GM19239 (cell line): Measurements from ENCODE around the gene RALY.

Source experiments
- DNase-seq: peaks from one replicate; pipeline ENCODE4 v3.0.0; 2011; ENCODE audit warnings: low spot score; ENCODE audit not compliant: insufficient read length
- FAIRE-seq: peaks from 2 replicates; lab custom pipeline; 2011; peaks lifted over from hg19 to GRCh38; lab: Jason Lieb, UNC

The RALY gene

DNA sequence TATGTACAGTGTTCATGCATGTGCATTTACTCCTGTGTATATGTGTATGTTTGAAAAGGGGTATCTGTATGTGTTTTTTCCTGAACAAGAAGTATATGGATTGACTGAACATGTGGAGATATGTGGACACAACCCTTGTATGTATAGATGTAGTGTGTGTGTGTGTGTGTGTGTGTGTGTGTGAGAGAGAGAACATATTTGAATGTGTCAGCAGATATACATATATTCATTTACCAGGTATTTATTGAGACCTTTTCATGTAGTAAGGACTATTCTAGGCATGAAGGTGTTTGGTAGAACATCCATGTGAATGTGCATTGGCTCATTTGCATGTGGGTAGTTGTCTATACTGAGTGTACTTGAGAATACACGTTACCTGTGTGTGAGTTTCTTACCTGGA is 79.1 kb downstream of the RALY start:
- FAIRE-seq, result no peak
- no peak for DNase-seq

DNA sequence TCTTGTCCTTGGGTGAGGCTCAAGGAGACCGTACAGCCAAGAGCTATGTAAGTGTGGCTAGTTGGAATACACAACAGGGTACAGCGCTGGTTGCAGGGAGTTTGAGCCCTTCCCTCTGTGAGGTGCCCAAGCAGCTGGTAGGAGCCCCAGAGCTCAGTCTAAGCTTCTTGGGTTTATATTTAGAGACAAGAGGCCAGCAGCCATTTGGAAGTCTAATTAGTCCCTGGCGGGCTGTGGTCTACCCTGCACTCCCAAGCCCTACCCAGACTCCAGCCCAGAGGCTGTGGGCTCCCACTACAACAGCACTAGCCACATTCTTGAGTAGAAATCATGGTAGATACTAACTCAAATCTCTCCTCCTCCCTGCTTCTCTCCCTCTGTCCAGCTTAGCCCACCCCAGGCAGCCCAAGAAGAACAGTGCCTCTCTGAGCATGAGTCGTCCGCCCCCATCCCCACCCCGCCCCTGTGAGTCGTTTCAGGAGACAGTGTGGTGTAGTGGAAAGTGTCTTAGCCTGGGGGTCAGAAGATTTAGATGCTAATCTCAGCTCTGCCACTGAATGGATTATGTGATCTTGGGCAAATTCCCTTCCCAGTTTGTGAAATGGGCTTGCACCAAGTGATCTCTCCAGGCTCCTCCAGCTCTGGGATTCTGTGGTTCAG is 80.5 kb downstream of the RALY start:
- DNase-seq (no peak), FAIRE-seq (no peak)

DNA sequence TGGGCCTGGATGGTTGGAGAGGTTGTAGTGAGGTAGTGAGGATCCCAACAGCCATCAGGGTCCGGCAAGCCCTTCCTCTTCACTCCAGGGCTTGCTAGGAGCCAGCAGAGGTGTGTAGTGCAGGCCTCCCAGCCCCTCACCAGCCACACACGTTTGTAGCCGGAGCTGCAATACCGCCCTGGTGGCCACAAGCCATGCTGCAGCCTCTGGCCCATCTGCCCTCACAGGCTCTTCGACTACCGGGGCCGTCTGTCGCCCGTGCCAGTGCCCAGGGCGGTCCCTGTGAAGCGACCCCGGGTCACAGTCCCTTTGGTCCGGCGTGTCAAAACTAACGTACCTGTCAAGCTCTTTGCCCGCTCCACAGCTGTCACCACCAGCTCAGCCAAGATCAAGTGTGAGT is 81.9 kb downstream of the RALY start:
- FAIRE-seq, result no peak
- DNase-seq, result no peak

DNA sequence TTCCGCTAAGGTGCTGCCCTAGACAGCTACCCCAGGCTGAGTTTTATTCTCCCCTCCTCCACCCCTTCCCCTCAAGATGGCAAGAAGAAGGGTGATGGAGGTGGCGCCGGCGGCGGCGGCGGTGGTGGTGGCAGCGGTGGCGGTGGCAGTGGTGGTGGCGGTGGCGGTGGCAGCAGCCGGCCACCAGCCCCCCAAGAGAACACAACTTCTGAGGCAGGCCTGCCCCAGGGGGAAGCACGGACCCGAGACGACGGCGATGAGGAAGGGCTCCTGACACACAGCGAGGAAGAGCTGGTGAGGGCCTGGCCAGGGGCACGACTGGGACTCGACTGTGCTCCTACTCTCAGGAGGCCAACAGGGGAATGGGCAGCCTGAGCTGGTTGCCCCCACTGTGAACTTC is 83.2 kb downstream of the RALY start:
- DNase-seq, result no peak
- no peak for FAIRE-seq

DNA sequence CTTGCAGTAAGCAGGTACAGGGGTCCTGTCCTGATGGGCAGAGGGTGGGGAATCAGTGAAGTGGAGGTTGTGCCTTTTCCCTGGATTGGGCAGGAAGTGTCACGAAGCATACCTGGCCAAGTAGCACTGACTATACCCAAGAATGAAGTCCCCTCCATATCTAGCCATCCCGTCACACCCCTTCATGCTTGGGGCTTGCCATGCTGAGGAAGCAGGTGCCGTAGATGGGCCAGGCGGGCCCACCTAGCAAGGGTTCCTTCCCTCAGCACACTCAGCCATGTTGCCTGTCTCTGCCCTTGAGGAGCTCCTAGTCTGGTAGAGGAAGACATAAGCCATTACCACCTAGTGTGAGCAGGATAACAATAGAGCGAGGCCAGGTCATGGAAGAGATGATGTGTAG is 84.8 kb downstream of the RALY start:
- FAIRE-seq, result no peak
- no peak for DNase-seq

DNA sequence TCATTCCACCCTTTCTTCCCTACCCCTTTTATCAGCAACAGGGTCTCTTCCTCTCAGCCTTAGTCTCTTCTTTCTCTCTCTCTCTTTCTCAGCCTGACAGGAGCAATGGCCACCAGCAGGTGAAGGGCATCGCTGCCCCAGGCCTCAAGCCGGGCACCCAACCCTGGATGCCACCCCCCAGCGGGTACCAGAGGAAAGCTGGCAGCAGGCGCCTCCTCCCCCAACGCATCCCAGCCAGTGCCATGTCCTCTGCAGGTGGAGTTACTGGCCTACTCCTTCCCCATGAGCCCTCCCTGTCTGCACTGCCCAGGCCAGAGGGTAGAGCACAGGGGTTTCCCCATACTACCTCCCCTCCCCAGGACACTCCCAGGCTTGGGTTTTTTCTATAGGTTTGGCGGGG is 86.1 kb downstream of the RALY start:
- FAIRE-seq (no peak), DNase-seq (no peak)

DNA sequence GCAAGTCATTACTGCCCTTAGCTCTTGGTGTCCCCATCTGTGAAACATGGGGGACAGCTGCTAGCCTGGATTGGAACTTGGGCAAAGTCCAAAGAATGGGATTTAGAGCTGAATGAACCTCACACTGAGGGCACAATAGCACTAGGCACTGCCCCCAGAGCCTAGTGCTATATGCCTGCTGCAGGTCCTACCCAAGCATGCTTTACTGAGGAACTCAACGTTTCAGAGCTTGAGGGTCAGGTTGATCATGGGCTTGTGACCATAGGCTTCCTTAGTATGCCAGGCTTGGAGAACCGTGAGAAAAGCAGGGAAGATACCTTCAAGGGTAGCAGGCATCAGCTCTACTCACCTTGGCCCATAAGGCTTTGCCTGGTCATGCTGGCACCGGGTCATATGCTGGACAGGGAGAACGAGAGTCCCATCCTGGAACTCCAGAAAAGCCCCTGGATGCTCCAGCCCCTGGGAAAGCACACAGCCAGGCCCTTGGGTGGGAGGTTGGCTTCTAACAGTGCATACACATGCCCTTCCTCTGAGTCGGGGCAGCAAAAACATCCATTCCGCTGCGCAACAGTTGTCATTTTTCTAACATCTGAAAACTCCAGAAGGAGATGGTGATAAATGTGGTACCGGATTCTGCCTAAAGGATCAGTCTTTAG is 88.6 kb downstream of the RALY start:
- DNase-seq (no peak), FAIRE-seq (no peak)

DNA sequence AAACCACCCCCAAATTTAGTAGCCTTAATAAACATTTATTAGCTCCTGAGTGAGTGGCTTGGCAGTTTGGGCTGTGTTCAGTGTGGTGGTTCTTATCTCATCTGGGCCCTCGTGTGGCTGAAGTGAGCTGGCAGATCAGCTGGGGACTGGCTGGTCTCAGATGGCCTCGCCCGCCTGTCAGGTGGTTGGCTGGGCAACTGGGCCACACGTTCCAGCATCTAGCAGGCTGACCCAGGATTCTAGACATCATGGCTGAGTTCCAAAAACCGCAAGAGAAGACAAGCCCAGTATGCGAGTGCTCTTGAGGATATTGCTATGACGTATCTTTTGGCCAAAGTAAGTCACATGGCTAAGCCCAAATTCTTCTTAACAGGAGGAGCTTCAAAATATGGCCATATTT is 89.4 kb downstream of the RALY start:
- DNase-seq (no peak), FAIRE-seq (no peak)

DNA sequence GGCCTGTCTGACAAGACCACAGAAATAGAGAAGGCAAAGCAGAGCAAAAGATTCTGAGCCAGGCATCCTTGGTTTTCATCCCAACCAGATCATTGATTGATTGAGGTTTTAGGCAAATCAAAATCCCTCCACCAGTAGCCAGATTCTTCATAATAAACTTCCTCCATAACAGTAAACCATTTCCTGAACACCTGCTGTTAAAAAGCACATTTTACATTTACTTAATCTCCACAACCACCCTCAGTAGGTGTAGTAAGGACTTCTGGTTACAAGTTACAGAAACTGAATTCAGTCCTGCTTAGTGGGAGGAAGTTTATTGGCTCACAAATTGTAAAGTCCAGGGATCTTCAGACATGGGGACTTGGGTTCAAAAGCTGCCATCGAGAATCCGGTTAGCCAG is 90.1 kb downstream of the RALY start:
- FAIRE-seq, result no peak
- no peak for DNase-seq

DNA sequence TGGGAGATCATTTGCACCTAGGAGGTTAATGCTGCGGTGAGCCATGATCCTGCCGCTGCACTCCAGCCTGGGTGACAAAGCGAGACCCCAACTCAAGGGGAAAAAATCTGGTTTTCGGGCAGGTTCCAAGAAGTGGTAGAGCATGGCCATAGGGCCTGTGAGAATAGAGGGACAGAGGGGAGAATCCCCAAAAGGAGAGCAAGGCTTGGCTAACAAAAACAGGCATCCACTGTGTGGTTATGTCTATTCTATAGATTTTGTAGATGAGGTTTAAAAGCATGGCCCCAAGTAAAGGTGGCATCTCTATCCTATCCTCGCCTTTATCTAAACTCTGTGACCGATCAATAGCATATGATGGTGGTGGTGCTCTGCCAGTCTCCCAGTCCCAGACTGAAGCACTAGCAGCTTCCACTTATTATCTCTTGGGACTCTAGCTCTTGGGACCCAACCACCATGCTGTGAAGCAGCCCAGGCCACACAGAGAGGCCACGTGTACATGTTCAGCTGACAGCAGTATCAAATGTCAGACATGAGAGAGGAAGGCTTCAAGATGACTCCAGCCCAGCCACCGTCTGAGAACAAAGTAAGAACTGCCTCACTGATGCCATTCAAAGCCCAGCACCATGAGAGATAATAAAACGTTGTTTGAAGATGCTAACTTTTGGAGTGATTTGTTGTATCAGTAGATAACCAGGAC is 90.7 kb downstream of the RALY start:
- no peak for FAIRE-seq

DNA sequence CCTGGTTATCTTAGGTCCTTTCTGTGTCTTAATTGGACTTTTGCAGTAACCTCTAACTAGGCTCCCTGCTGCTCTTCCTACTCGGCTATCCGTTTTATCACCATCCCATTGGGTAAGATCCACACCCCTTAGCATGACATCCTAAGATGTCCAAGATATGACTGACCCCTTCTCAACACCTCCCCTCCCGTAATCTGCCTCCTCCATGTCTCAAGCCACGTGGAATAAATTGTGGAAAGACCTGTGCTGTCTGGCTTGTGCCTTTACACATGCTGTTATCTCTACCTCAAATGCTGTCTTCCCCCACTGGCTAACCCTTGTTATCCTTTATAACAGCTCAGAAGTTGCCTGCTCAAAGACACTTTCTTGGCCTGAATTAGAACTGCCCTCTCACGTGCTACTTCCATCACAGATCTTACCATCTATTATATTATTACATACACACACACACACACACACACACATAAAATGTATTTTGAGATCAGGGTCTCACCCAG is 91.9 kb downstream of the RALY start:
- FAIRE-seq (no peak), DNase-seq (no peak)

More for the DNA sequence above, 90.7 kb downstream of the RALY start:
- no peak for DNase-seq

DNA sequence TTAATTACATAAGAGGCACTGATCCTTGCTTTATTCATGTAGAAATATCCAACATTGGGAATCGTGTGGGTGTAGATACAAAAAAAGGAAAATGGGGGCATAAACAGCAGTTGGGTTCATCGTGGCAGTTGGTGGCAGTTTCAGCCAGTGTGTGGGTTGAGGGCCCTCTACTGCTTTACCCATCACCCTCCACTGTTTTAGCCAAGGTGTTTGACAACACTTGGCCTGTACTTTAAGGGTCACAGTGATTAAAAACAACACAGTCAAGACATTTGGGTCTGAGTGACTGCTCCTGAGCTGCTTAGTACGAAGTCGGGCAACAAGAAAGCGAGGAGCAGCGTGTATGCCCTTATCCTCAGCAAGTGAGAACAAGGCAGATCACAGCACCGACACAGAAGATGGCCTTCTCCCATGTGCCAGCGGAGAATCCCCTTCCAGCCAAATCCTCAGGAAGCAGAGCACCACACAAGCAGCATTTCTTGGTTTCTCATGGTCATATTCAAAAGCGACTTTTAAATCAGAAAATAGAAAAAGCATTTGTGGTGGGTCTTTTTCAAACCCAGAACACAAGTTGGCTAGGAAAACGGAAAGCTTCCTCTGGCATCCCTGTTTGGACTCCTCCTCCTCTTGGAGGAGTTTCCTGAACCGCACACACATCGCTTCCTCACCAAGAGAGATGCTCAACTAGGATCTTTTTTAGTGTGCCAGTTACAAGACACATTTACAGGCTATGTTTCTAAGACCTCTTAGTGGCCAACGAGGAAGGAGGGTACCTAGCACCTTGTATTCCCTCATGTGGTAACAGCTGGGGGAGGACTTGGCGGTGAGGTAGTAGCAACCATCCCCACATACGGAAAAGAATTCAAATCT is 94.8 kb downstream of the RALY start:
- no peak for FAIRE-seq
- DNase-seq, result no peak

DNA sequence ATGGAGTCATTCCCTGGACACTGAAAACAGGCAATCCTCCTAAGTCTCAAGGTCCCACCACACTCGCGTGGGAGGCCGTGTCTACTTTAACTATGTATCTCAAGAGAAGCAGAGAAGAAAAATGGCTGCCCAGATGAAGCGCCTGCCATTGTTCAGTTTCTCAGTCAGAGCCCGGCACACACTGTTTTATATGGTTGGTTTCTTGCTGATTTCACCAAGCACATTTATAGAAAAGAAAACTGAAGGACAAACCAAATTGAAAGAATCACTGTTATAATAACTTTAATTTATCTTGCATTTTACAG is 95.4 kb downstream of the RALY start:
- no peak for FAIRE-seq
- no peak for DNase-seq

DNA sequence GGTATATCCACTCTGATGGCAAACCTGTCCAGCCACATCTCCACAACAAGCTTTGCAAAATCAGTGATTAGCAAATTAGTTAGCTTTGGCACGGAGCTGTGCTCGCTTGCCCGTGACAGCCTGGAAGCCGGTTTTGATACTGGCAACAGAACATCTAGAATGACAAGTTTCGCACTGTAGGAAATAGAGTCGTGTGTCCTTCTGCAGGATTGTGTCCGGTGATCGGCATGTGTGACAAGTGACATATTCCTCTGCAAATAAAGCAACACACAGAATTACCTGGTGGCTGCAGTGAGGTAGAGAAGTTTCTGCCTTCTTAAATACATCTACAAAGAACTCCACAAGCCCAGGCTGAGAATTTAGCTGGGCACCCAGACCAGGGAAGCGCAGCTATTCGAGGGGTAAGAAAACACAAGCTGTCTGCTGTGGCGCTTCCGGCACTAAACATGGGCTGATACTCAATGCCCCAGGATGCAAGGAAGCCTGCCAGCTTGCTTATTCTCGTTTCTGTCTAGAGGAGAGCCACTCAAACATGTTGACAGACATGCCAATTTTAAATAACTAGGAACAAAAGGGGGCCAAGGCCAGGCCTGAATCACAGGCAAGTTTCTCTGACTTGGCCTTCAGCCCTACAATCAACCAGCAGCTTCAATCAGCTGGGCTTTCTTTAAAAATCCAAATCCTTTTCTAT is 96.1 kb downstream of the RALY start:
- no peak for DNase-seq

DNA sequence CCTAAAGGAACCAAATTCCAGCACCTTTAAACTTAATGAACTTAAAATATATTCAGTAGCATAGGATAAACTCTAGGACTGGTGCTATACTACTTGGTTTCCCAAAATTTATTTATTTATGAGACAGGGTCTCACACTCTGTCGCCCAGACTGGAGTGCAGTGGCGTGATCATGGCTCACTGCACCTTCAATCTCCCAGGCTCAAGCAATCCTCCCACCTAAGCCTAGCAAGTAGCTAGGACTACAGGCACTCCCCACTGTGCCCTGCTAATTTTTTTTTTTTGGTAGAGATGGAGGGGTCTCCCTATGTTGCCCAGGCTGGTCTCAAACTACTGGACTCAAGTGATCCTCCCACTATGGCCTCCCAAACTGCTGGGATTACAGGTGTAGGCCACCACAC is 96.9 kb downstream of the RALY start:
- DNase-seq (no peak), FAIRE-seq (no peak)

More for the DNA sequence above, 96.1 kb downstream of the RALY start:
- no peak for FAIRE-seq

DNA sequence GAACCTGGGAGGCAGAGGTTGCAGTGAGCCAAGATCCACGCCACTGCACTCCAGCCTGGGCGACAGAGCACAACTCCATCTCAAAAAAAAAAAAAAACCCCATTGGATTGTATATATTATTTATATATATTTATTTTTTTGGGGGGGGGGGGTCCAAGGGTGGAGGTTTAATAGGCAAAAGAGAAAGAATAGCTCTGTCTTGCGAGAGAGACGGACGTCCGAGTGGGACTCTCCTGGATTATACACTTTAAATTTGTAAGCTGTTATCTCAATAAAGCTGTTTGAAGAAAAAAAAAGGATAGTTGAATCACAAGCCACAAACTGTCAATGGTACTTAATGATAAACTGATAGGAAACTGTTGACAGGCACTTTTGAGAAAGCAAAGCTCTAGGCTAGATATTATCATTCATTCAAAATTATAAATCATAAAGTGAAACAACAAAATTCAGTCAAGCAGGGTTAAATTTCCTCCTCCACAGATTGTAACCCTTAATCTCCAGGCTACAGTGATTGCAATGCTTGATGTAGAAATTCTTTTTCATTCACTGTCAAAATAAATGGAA is 98.0 kb downstream of the RALY start:
- no peak for FAIRE-seq

DNA sequence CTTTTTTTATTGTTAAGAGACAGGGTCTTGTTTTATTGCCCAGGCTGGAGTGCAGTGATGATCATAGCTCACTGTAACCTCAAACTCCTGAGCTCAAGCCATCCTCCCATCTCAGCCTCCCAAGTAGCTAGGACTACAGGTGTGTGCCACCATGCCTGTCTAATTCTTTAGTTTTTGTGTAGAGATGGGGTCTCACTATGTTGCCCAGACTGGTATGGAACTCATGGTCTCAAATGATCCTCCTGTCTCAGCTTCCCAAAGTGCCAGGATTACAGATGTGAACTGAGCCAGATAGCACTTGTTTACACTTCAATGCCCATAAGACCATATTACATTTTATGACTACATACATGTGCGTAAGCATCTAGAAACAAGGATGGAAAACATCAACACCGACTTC is 100.2 kb downstream of the RALY start:
- FAIRE-seq (no peak), DNase-seq (no peak)

More for the DNA sequence above, 98.0 kb downstream of the RALY start:
- no peak for DNase-seq

DNA sequence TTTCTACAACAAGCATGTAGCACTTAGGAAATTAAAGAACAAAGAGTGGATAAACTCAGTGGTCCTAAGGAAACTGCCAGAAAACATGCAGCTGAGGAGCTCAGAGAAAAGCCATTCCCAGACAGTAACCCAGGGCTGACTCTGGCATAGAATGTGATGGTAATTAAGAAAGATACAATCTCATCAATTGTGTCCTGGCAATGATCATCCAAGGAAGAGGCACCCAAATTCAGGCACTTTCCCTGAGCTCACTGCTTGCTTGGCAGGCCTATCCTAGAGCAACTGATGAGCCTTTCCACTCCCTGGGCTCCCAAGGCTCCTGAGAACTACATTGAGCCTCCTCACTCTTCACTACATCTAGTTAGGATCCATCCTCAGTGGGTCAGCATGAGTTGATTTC is 102.1 kb downstream of the RALY start:
- DNase-seq (no peak), FAIRE-seq (no peak)

DNA sequence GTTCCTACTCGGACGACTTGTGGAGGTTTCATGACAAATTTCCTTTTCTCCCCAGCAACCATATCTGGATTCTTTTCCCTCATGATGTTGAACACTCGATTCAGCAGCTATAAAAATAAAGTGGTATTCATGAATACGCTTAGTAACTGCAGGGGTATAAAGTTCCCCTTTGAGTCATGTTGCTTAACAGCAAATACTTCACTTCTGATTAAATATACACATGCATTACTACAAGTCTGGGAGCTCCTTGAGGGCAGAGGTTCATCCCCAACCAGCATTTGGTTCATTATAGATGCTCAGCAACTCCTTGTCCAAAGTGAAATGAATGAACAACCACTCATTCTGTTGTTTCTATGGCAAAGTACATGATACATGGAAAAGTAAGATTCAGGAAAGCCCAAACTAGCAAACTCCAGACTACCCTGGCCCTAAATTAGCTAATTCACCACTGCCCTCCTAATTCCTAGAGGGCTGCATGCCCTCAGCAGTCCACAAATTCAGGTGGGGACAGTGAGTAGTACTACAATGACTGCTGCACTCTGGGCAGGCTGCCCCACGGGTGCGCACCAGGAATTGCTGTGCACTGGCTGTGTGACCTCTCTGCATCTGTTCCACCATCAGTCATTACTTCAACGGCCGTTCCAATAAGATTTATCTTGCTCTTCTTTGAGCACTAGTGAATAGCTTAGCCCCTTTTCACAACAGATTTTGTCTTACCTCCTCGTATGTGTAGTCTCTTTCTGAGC is 103.2 kb downstream of the RALY start:
- FAIRE-seq (no peak), DNase-seq (no peak)
